IMR-90 (cell line): ENCODE data around the gene ATP6V0A4. TPM values are rescaled to one million over a fixed set of nuclear protein-coding genes. Genes with fewer than 3 reads are reported as not detected.

Experiments
- ATAC-seq: fragments of 200-7000 bp; cut with Tn5 transposase; 2 replicates; pipeline ENCODE4 v1.9.1; 2020; ENCODE audit warnings: low read depth, mild to moderate bottlenecking, moderate library complexity
- BruUV-seq: library from RNA; stranded (reverse); fragments of 400-500 nt; replicated peaks from 2 replicates; lab custom pipeline; 2021; lab: Mats Ljungman, UMichigan
- CTCF ChIA-PET: fragments of 300-600 bp; formaldehyde crosslinking; extraction: SDS; loops from one replicate; lab custom pipeline; 2021; ENCODE audit warnings: antibody characterized with exemption; lab: Yijun Ruan, JAX
- POLR2A ChIA-PET: fragments of 300-600 bp; sonication (Branson Sonifier 250); formaldehyde crosslinking; loops from one replicate; lab custom pipeline; 2022; ENCODE audit warnings: antibody characterized with exemption; ENCODE audit not compliant: unreplicated experiment; lab: Charles Lee
- DNase-seq: peaks from one replicate; pipeline ENCODE4 v3.0.0; 2013
- H2AFZ ChIP-seq: replicated peaks from 2 replicates; pipeline ENCODE3; 2013; ENCODE audit warnings: low read length, mild to moderate bottlenecking; ENCODE audit not compliant: poor library complexity
- H2AK5ac ChIP-seq: 2 replicates; pipeline ENCODE4 v1.6.1; 2013; ENCODE audit warnings: low read depth, low read length, inconsistent platforms
- H2AK9ac ChIP-seq: replicated peaks from 2 replicates; pipeline ENCODE3; 2013; ENCODE audit warnings: mild to moderate bottlenecking, low read depth, low read length, moderate library complexity; ENCODE audit not compliant: poor library complexity
- H2BK120ac ChIP-seq: 2 replicates; pipeline ENCODE4 v1.6.1; 2013; ENCODE audit warnings: low read depth, low read length, inconsistent platforms
- H2BK15ac ChIP-seq: 3 replicates; pipeline ENCODE4 v1.6.1; 2013; ENCODE audit warnings: low read depth, low read length, inconsistent platforms
- H2BK20ac ChIP-seq: 2 replicates; pipeline ENCODE4 v1.6.1; 2013; ENCODE audit warnings: low read depth, mild to moderate bottlenecking, inconsistent platforms, low read length, moderate library complexity
- H2BK5ac ChIP-seq: 2 replicates; pipeline ENCODE4 v1.6.1; 2013; ENCODE audit warnings: mild to moderate bottlenecking, low read depth, low read length, inconsistent platforms; ENCODE audit not compliant: poor library complexity, severe bottlenecking
- H3K14ac ChIP-seq: replicated peaks from 2 replicates; pipeline ENCODE4 v1.6.1; 2013; ENCODE audit warnings: low read depth, low read length, inconsistent platforms
- H3K18ac ChIP-seq: 2 replicates; pipeline ENCODE4 v1.6.1; 2013; ENCODE audit warnings: low read depth, low read length, control low read depth
- H3K23ac ChIP-seq: 2 replicates; pipeline ENCODE4 v1.6.1; 2013; ENCODE audit warnings: low read depth, low read length, inconsistent platforms
- H3K27ac ChIP-seq: 2 replicates; pipeline ENCODE4 v1.5.1; 2013; ENCODE audit warnings: mild to moderate bottlenecking, control low read depth, low read length; ENCODE audit not compliant: insufficient read depth
- H3K27me3 ChIP-seq: 2 replicates; pipeline ENCODE4 v1.6.1; 2013; ENCODE audit warnings: low read length; ENCODE audit not compliant: control insufficient read depth, insufficient read depth
- H3K36me3 ChIP-seq: 2 replicates; pipeline ENCODE4 v1.6.1; 2013; ENCODE audit warnings: low read length, mixed read lengths; ENCODE audit not compliant: control insufficient read depth, insufficient read depth
- H3K4ac ChIP-seq: 2 replicates; pipeline ENCODE4 v1.6.1; 2013; ENCODE audit warnings: low read depth, low read length, inconsistent platforms
- H3K4me1 ChIP-seq: 2 replicates; pipeline ENCODE4 v1.6.1; 2013; ENCODE audit warnings: low read length, mixed read lengths; ENCODE audit not compliant: control insufficient read depth, insufficient read depth
- H3K4me2 ChIP-seq: 2 replicates; pipeline ENCODE4 v1.6.1; 2013; ENCODE audit warnings: low read depth, mild to moderate bottlenecking, control low read depth, low read length, moderate library complexity
- H3K4me3 ChIP-seq: 2 replicates; pipeline ENCODE4 v1.5.1; 2013; ENCODE audit warnings: low read depth, mild to moderate bottlenecking, control low read depth, low read length, moderate library complexity; ENCODE audit not compliant: insufficient read depth
- H3K56ac ChIP-seq: 2 replicates; pipeline ENCODE4 v1.6.1; 2013; ENCODE audit warnings: low read length, inconsistent platforms; ENCODE audit not compliant: insufficient read depth; ENCODE audit errors: extremely low read depth
- H3K79me1 ChIP-seq, 2 experiments: 2 replicates each; pipeline ENCODE4 v1.6.1; 2013; ENCODE audit warnings: low read length in 2 of 2, inconsistent platforms in 1 of 2, low read depth in 1 of 2
- H3K9ac ChIP-seq: 2 replicates; pipeline ENCODE4 v1.6.1; 2013; ENCODE audit warnings: low read depth, low read length, control low read depth
- H3K9me1 ChIP-seq: 2 replicates; pipeline ENCODE4 v1.6.1; 2013; ENCODE audit warnings: low read length, inconsistent platforms; ENCODE audit not compliant: insufficient read depth
- H3K9me3 ChIP-seq: 2 replicates; pipeline ENCODE4 v1.6.1; 2013; ENCODE audit warnings: low read length; ENCODE audit not compliant: control insufficient read depth, insufficient read depth
- H4K20me1 ChIP-seq: 2 replicates; pipeline ENCODE4 v1.6.1; 2013; ENCODE audit warnings: low read length, inconsistent platforms; ENCODE audit not compliant: insufficient read depth
- H4K5ac ChIP-seq: 2 replicates; pipeline ENCODE4 v1.6.1; 2013; ENCODE audit warnings: mild to moderate bottlenecking, low read depth, low read length, control low read depth
- H4K8ac ChIP-seq, 2 experiments: 2 replicates each; pipeline ENCODE4 v1.6.1; 2013; ENCODE audit warnings: low read depth in 2 of 2, low read length in 2 of 2, control low read depth in 1 of 2, inconsistent platforms in 1 of 2
- H4K91ac ChIP-seq: 2 replicates; pipeline ENCODE4 v1.6.1; 2013; ENCODE audit warnings: low read depth, low read length, inconsistent platforms; ENCODE audit not compliant: insufficient read depth
- FOS ChIP-seq: fragments of 150-350 bp; IDR thresholded peaks from 2 replicates; pipeline ENCODE4 v1.6.1; 2016; ENCODE audit warnings: low read depth, low read length
- RFX5 ChIP-seq: IDR thresholded peaks from 2 replicates; pipeline ENCODE4 v1.8.0; 2012; ENCODE audit warnings: low read depth, mild to moderate bottlenecking, low read length, moderate library complexity
- WGBS, 2 experiments: methylation state at CpG; one replicate each; pipeline versions ENCODE4 v1.1.5 to v1.1.7; 2013; ENCODE audit warnings: missing lambda C conversion rate in 2 of 2; ENCODE audit not compliant: insufficient read length in 1 of 2; ENCODE audit errors: extremely low coverage in 2 of 2; 5-methylcytosine and 5-hydroxymethylcytosine counted together
- dilution Hi-C: fragments of 300-500 bp; cut with HindIII; formaldehyde crosslinking; loops from one replicate; pipeline ENCODE4 v1.14.3; 2018; ENCODE audit warnings: low sequenced_read_pairs; ENCODE audit not compliant: unreplicated experiment
- in situ Hi-C: fragments of 300-500 bp; cut with MboI; formaldehyde crosslinking; loops from 3 replicates; pipeline ENCODE4 v1.14.3; 2019; ENCODE audit warnings: low sequenced_read_pairs, inconsistent platforms, mixed read lengths
- intact Hi-C: fragments of 100-400 bp; cut with micrococcal nuclease; formaldehyde crosslinking; loops from 2 replicates; pipeline ENCODE4 v1.10.0; 2022
- polyA plus RNA-seq, 3 experiments: library from polyadenylated mRNA; depleted of rRNA; stranded (reverse); fragments of >200 nt; gene quantifications; 2 replicates each; pipeline ENCODE4 v1.2.3, GENCODE V29; 2012; ENCODE audit warnings: low replicate concordance in 1 of 3
- total RNA-seq: library from RNA; depleted of rRNA; stranded (reverse); fragments of >200 nt; gene quantifications from 2 replicates; pipeline ENCODE4 v1.2.3, GENCODE V29; 2012

Gene ATP6V0A4
- total and polyA plus RNA-seq, 2 of the 4 experiments (the other 2 are of a cell fraction): 0.05 to 0.18 TPM

DNA sequence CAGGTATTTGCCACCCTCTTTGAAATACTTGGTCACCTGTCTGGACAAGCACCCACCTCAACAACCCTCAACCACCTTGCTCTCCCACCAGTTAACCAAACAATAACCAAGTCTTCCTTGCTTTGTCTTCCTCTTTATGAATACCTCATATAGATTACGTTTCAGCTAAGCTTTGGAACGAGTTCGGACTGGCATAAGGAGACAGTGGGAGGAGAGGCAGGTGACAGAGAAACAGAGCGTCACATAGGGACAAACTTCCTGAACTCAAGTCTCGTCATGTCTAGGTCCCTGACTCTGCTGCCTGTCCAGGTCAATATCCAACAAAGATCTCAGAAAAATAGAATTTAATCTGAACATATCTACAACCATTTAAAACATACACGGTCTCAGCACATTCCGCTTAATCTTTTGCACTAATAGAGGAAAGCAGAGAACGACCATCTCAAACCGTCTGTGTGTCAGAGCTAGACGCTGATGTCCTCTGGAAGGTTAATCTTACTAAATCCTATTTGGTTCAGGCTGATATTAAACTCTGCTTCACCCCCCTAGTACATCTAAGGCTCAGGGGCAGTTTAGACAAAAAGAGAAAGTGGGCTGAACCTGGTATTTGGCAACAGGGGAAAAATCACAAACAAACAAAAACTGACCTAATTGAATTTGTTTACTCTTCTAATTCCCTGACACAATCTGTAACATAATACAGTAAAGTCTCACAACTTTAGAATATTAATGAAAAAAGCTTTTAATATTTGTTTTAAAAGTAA lies 70.5 kb downstream of the ATP6V0A4 start:
- Histone ChIP-seq H2BK15ac (no peak overlapping the region), H3K23ac (no peak overlapping the region), H4K20me1 (no peaks in the 10 kb centered on the region), H3K4ac (no peak overlapping the region), H2BK20ac (no peak overlapping the region), H3K4me3 (no peak overlapping the region), H2AK5ac (no peak overlapping the region), H2AFZ (no peak overlapping the region), H3K4me2 (no peak overlapping the region), H3K4me1 (no peaks in the 10 kb centered on the region), H3K9me3 (peaks cover 7% of the 10 kb centered on the region; the same call in 1 of the 2 replicates), H3K27me3 (no peaks in the 10 kb centered on the region), H3K14ac (no peak overlapping the region), H3K9me1 (no peaks in the 10 kb centered on the region), H3K18ac (no peak overlapping the region), H3K36me3 (no peaks in the 10 kb centered on the region), H4K5ac (no peak overlapping the region), H3K27ac (no peak overlapping the region), H2AK9ac (no peak overlapping the region), H3K79me1 (no peaks in the 10 kb centered on the region), H2BK120ac (no peak overlapping the region), H3K9ac (no peak overlapping the region), H4K91ac (no peak overlapping the region), H2BK5ac (no peak overlapping the region), H3K56ac (no peak overlapping the region), H4K8ac (no peak overlapping the region)
- no CpG with 5 or more reads among the region's 10 CpGs for WGBS, 2 experiments
- BruUV-seq: no TSS peak
- in situ Hi-C loops (loop anchor here (25.0 kb wide), 1 partner anchor 1115 kb away; no protein-coding TSS in a partner anchor), intact Hi-C loops (no loop called here), dilution Hi-C loops (no loop called here)
- TF ChIP-seq RFX5 (no peak), FOS (no peak)
- ChIA-PET POLR2A (no interaction called here), CTCF (interaction anchor here (0.6 to 1.0 kb wide), 2 partner anchors 11 to 656 kb away, joined by 3 to 4 read pairs; no protein-coding TSS in a partner anchor)
- ATAC-seq (no peak), DNase-seq (no peak)
